EH (cell line): ENCODE results near the gene CBLN3.
"Not testable (repeated sequence)": the region's sequence is repeated elsewhere in the genome, so short reads cannot be mapped to it uniquely, and the experiment has no call there.

ENCODE experiments used
- DNase-seq: peaks from one replicate; pipeline ENCODE4 v3.0.0-alpha.2; 2015; ENCODE audit warnings: low read depth

CBLN3 gene

GRCh38 chr14:24429395-24430142 lies at the start of gene CBLN3, which contains the start of gene KHNYN:
CBLN3 (minus strand) TSS chr14:24429668; CDS start chr14:24429054, 614 bp downstream.
KHNYN (plus strand) TSS chr14:24429954; CDS start chr14:24430731, 777 bp downstream.
- DNase-seq, result peak; percentile 94

GRCh38 chr14:24475261-24475660 lies 45.8 kb upstream of the CBLN3 start:
- DNase-seq, result no peak

DNA sequence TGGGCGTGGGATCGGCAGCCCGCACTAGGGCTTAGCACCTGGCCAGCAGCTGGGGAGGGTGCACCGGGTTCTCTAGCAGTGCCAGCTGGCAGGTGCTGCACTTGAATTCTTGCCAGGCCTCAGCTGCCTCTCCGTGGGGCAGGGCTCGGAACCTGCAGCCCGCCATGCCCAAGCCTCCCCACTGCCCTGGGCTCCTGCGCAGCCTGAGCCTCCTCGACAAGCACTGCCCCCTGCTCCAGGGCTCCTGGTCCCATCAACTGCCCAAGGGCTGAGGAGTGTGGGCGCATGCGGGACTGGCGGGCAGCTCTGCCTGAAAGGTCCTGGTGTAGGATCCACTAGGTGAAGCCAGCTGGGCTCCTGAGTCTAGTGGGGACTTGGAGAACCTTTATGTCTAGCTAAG lies 43.7 kb upstream of the CBLN3 start:
- DNase-seq, result no peak

GRCh38 chr14:24470450-24470849 lies 41.0 kb upstream of the CBLN3 start:
- not testable (repeated sequence) for DNase-seq

DNA sequence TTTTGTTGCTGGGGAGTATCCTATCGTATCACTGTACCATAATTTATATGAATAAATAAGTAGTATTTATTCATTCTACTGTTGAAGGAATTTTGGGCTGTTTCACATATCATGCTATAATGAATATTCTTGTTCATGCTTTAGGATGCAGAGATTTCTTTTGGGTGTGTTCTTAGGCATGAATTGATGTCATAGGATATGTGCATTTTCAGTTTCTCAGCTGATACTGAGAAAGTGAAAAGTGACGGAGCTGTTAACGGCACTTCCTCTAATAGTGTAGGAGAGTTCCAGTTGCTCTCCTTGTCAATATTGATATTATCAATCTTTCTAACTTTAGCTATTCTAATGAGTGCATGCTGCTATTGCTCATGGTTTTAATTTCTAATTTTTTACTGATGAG lies 36.3 kb upstream of the CBLN3 start:
- no peak for DNase-seq

GRCh38 chr14:24465368-24465767 lies 35.9 kb upstream of the CBLN3 start:
- no peak for DNase-seq

DNA sequence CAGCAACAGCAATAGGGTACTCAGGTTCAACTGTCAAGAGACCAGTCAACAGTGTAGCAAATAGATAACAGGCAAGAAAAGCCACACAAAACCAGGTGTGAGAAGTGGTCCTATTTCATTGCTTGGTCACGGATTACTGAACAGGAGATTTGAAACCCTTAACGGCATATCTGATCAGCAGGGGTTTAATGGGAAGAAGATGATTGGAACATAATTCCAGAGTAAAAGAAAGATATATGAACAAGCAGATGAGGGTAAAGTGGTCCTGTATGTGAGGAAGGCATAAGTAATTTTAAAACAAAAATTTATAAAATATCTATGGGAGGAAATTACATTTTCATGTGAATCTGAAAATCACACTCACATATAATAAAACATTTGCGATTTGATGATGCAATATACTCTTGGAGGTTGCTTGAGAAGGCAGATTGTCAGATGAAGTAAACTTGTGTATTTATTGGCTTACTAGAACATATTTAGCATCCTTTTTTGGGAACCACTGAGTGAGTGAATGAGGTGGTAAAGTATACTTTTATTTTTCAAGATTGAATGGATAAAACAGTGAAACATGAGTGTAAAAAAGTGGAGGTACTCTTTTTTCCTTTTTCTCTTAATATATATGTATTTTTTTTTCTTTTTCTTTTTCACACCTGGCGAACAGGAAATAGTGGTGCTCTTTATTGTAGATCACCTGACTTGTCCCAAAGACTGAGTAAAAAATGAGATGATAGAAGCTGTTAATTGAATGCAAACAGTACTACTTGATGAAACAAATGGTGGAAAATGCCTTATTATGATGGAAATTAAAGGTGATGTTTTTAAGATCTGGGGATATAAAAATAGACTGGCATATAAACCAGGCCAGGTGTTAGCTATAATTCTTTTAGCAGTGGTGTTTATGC lies 34.7 kb upstream of the CBLN3 start:
- no peak for DNase-seq

DNA sequence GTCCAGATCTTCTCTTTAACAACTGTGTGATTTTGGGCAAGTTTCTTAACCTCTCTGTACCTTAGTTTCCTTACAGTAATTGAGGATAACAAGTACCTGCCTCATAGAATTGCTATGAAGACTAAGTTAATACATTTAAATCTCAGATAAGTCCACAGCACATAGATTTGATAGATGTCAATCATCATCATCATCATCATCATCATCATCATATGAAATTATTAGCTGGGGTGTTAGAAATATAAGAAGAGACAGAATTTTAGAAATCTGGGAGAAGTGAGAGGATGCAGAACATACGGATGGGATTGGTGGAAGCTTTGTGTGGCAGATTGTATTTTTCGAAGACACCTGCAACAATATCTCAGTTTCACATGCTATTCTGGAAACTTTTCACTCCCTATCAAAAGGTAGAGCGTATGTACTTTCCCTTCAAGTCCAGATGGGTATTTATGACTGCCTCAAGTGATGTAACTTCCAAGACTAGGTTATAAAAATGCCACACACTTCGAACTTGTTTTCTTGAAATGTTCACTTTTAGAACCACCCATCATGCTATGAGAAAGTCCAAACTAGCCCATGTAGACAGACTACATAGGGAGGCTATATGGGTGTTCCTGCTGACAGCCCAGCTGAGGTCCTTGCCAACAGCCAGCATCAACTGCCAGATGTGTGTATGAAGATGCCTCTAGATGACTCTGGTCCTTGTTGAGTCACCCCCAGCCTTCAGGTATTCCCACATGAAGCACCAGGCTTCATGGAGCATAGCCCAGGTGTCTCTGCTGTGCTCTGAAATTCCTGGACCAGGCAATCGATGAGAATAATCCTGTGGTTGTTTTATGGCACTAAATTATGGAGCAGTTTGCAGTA lies 33.8 kb upstream of the CBLN3 start:
- no peak for DNase-seq

DNA sequence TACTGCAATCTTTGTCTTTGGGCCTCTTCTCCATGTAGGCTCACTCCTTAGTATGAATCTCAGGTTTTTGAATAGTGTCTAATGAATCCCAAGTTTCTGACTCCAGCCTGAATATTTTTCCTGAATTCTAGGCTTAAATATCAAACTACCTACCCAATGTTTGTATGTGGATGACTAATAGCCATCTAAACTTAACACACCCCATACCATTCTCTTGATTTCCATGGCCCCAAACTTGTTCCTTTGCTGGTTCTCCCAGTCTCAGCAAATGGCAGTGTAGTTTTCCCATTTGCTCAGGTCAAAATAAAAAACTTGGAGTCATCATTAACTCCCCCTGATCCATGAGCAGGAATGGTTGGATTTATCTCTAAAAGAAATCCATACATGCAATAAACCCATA lies 31.9 kb upstream of the CBLN3 start:
- DNase-seq, result no peak

DNA sequence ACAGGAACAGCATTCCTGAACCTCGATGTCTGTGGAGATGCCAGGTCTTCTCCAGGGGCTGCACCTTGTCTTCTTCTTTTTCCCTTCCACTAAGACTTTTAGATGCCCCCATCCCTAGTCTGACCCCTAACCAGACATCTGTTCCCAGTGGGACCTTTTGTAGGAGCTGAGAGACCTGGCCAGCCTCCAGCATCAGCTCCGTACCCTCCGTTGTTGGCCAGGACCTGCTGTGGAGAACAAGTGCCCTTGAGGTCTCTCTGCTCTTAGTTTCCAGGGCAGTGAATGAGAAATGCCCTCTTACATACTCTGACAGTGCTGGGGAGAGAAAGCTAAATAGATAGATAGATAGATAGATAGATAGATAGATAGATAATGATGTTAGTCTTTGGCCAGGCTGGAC lies 29.9 kb upstream of the CBLN3 start:
- no peak for DNase-seq

DNA sequence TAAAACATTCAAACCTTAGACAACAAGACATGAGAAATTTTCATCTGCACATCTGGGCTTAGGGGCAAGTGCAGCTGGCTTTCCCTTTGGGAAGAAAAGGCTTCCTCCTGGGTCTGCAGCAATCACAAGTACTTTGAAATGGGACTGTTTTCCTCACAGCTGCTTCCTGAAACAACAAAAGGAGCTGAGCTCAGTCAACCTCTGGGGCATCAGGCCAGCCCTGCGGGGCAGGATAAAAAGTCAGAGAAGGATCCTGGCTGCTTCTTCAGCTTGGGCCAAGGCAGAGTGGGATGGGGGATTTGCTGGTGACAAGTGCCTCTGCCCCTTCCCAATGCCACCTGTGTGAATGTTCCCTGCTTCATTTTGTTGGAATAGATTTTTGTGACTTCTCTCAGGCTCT lies 29.3 kb upstream of the CBLN3 start:
- no peak for DNase-seq

DNA sequence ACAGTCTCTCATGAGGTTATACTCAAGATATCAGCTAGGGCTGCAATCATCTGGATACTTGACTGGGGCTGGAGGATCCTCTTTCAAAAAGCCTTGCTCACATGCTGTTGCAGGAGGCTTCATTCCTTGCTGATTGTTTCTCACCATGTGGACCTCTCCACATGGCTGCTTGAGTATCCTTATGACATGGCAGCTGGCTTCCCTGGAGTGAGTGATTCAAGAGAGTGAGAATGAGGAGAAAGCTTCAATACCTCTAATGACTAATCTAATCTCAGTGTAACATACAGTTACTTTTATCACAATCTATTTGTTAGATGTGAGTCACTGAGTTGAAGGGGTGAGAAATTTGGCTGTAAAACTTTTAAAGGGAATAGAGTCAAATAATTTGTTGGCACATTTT lies 27.5 kb upstream of the CBLN3 start:
- no peak for DNase-seq

- DNase-seq, result not testable (repeated sequence)
These were observed 21.4 kb upstream of the CBLN3 start for GRCh38 chr14:24450828-24451227.

DNA sequence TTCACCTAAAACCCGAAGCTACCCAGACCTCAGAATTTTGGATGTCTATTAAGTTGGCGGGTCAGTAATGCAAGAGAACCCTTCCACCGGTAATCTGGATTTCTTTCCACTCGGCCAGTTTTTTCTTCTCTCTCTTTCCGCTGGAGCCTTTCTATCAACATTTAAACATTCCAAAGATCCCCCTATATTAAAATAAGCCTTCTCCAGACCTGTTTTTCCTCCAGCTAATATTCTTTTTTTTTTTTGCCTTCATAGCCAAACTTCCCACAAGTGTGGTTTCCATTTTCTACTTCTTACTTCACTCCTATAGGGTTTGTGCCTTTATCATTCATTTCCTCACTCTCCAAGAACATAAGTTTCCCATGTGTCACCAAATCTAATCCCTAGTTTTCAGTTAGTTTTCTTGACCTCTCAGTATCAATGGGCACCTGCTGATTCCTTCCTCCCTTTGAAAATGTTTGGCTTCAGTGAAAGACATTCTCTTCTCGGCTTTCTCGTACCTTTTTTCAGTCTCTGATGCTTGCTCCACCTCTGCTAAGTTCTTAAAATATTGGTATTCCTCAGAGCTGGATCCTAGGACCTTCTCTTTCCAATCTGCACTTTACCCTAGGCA lies 13.7 kb upstream of the CBLN3 start:
- DNase-seq, result no peak

DNA sequence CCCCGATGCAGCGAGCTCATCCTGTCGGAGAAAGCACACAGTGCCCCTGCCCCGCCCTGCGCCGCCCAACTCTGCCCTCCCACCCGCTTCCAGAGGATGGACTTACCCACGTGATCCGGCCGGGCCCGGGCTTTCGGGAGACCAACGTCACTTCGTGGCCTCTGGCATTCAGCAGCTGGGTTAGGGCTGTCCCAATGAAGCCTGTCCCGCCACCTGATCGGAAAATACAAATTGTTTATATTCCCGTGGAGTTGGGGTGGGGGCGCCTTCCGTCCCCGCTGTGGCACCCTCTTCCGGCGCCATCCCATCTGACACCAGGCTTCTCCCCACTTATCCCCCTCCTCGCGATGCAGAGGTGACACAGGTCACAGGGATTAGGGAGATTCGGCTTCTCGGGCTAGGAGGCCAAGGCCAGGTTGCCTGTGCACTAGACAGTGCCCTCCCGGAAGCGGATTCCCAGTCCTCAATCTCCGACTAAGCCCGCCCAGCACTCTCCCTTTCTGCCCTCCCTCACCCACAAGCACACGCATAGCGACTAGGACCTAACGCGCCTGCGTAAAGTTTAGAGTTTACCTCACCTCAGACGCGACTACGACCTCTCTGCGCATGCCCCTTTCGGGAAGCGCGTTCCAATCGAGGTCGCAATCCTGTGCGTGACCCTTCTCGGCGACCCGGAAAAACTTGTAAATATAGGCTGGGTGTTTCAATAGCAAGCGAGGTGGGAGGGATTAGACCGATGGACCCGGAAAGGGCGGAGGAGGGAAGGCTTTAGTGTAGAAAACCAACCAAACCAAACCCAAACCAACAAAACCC lies 13.0 kb upstream of the CBLN3 start, which contains the start of gene SDR39U1:
SDR39U1 (minus strand) TSS at position 537 of the 813 bp plus-strand sequence; CDS start at position 530, 7 bp downstream.
- peak; percentile 99 for DNase-seq

DNA sequence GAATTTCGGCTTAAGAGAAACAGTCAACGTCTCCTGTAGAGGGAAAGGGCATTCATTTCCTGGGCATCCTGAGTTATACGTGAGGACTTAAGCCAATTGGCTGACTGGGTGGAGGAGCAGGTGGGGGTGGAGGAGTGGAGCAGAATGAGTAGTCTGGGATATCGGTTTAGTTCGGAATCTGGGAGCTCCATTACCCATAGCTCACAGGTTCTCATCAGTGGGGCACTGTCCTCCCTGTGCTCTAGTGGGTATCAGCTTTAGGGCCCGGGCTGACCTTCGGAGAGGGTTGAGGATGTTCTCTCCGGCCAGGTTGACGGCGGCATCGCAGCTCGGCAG lies 12.4 kb upstream of the CBLN3 start:
- DNase-seq, result no peak

GRCh38 chr14:24441485-24441884 lies 12.0 kb upstream of the CBLN3 start:
- no peak for DNase-seq

DNA sequence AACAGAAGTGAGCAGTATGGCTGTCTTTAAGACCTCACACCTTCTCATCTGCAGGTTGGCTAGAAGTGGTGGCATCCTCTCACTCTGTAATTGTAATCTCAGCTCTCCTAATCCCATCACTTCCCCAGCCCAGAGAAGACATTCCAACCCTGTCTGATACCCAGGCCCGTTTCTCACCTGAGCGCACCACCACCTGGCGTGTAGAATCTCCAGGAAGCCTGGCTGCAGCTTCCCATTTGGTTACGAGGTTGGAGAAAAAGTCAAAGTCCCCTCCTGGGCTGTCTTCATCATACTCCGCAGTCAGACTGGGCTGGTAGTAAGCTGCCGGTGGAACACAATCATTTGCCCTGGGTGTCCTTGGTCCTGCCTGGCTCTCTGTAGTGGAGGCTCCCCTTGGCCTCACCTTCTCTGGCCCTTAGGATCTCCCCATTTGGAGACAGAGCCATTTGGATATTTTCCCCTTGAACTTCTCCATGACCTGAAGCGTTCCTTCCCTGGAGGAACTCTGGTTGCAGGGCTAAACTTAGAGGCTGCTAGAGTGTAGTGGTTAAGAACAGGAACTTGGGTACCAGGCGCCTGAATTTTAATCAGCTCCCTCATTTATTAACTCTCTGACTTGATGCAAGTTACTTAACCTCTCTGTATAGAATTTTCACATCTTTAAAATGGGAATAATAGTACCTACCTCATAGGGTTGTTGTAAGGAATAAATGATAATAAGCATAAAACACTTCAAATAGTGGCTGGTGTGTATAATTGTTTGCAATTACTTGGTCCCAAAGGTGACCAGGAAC lies 11.3 kb upstream of the CBLN3 start:
- no peak for DNase-seq

GRCh38 chr14:24439830-24440605 lies 10.6 kb upstream of the CBLN3 start:
- DNase-seq, result no peak
